HG03432 (cell line): ENCODE measurements around the gene CPSF4L.

Experiments used
- ATAC-seq: cut with Tn5 transposase; IDR thresholded peaks from one replicate; pipeline ENCODE4 v1.9.1; 2021; ENCODE audit warnings: mild to moderate bottlenecking, moderate library complexity; ENCODE audit not compliant: unreplicated experiment

The CPSF4L gene

GRCh38 chr17:73290399-73291259 is 28.9 kb upstream of the CPSF4L start:
- ATAC-seq = peak; percentile 54

- ATAC-seq = no peak
These were observed 28.0 kb upstream of the CPSF4L start for GRCh38 chr17:73289549-73290254.

- no peak for ATAC-seq
These were observed 27.0 kb upstream of the CPSF4L start for GRCh38 chr17:73288534-73289302.

- ATAC-seq = no peak
These were observed 25.2 kb upstream of the CPSF4L start for GRCh38 chr17:73286863-73287296.

GRCh38 chr17:73285916-73286862 is 24.5 kb upstream of the CPSF4L start:
- ATAC-seq = no peak

- ATAC-seq = no peak
These were observed 23.9 kb upstream of the CPSF4L start for GRCh38 chr17:73285603-73285908.

- no peak for ATAC-seq
These were observed 23.4 kb upstream of the CPSF4L start for GRCh38 chr17:73284906-73285602.

- no peak for ATAC-seq
These were observed 22.7 kb upstream of the CPSF4L start for GRCh38 chr17:73284354-73284753.

- no peak for ATAC-seq
These were observed 22.2 kb upstream of the CPSF4L start for GRCh38 chr17:73283841-73284282.

- no peak for ATAC-seq
These were observed 21.6 kb upstream of the CPSF4L start for GRCh38 chr17:73283250-73283649.

GRCh38 chr17:73282629-73283028 is 20.9 kb upstream of the CPSF4L start:
- ATAC-seq = no peak

- peak; percentile 96 for ATAC-seq
These were observed 20.2 kb upstream of the CPSF4L start for GRCh38 chr17:73281928-73282327.

- ATAC-seq = no peak
These were observed 18.5 kb upstream of the CPSF4L start for GRCh38 chr17:73280191-73280590.

- no peak for ATAC-seq
These were observed 18.0 kb upstream of the CPSF4L start for GRCh38 chr17:73279704-73280103.

GRCh38 chr17:73278465-73279453 is 17.1 kb upstream of the CPSF4L start:
- ATAC-seq = no peak

- no peak for ATAC-seq
These were observed 16.4 kb upstream of the CPSF4L start for GRCh38 chr17:73278049-73278464.

- ATAC-seq = no peak
These were observed 12.8 kb upstream of the CPSF4L start for GRCh38 chr17:73274490-73274889.

- ATAC-seq = no peak
These were observed 11.2 kb upstream of the CPSF4L start for GRCh38 chr17:73272906-73273218.

GRCh38 chr17:73271072-73271471 is 9.4 kb upstream of the CPSF4L start:
- ATAC-seq = peak; percentile 93
